Liver (tissue), 9 donors: ENCODE data around the gene POLDIP2. TPM values are rescaled to one million over a fixed set of nuclear protein-coding genes. Genes with fewer than 3 reads are reported as not detected.

Experiments
- DNase-seq: peaks from one replicate; pipeline ENCODE4 v3.0.0-alpha.2; 2017; ENCODE audit warnings: low spot score
- H3K27ac ChIP-seq, 2 donors: one replicate each; pipeline ENCODE4 v1.7.0; 2013; ENCODE audit warnings: inconsistent platforms in 2 of 2, low read length in 2 of 2, control low read depth in 1 of 2, low read depth in 1 of 2, mild to moderate bottlenecking in 1 of 2
- H3K27me3 ChIP-seq, 4 donors: one replicate each; pipeline versions ENCODE4 v1.6.1 to v1.7.0; 2013; ENCODE audit warnings: low read length in 3 of 4, inconsistent platforms in 1 of 4, mild to moderate bottlenecking in 1 of 4, moderate library complexity in 1 of 4; ENCODE audit not compliant: control insufficient read depth in 4 of 4, insufficient read depth in 4 of 4
- H3K36me3 ChIP-seq, 4 donors: one replicate each; pipeline versions ENCODE4 v1.6.1 to v1.7.0; 2013; ENCODE audit warnings: low read length in 3 of 4, mild to moderate bottlenecking in 3 of 4, low read depth in 1 of 4, moderate library complexity in 1 of 4; ENCODE audit not compliant: control insufficient read depth in 4 of 4, insufficient read depth in 3 of 4
- H3K4me1 ChIP-seq, 4 donors: one replicate each; pipeline versions ENCODE4 v1.6.1 to v1.7.0; 2013; ENCODE audit warnings: low read length in 3 of 4, mild to moderate bottlenecking in 3 of 4, moderate library complexity in 1 of 4; ENCODE audit not compliant: control insufficient read depth in 4 of 4, insufficient read depth in 4 of 4
- H3K4me3 ChIP-seq, 3 donors: one replicate each; pipeline versions ENCODE4 v1.6.1 to v1.7.0; 2013; ENCODE audit warnings: low read length in 3 of 3, control low read depth in 1 of 3, low read depth in 1 of 3, mild to moderate bottlenecking in 1 of 3
- H3K9ac ChIP-seq, 2 donors: one replicate each; pipeline ENCODE4 v1.7.0; 2013; ENCODE audit warnings: low read length in 2 of 2, mild to moderate bottlenecking in 2 of 2, moderate library complexity in 2 of 2, control low read depth in 1 of 2, low read depth in 1 of 2
- H3K9me3 ChIP-seq, 4 donors: one replicate each; pipeline versions ENCODE4 v1.6.1 to v1.7.0; 2013; ENCODE audit warnings: low read length in 3 of 4; ENCODE audit not compliant: control insufficient read depth in 4 of 4
- CTCF ChIP-seq: fragments of 150-350 bp; IDR thresholded peaks from 2 replicates; pipeline ENCODE4 v1.5.1; 2017; ENCODE audit warnings: improper control_type of control experiment, low read depth, low read length; ENCODE audit not compliant: missing input control
- EGR1 ChIP-seq, 2 donors: IDR thresholded peaks; 2 replicates each; pipeline ENCODE4 v1.6.1; 2016 to 2018; ENCODE audit warnings: antibody characterized with exemption in 2 of 2, low read depth in 2 of 2
- FOXA2 ChIP-seq: IDR thresholded peaks from 2 replicates; pipeline ENCODE4 v1.6.1; 2016; ENCODE audit warnings: antibody characterized with exemption
- GABPA ChIP-seq, 2 donors: IDR thresholded peaks in 1 of 2; conservative IDR thresholded peaks in 1 of 2; 2 replicates each; pipeline ENCODE4 v1.6.1; 2016; ENCODE audit warnings: antibody characterized with exemption in 2 of 2, mild to moderate bottlenecking in 1 of 2, moderate library complexity in 1 of 2
- HNF4A ChIP-seq, 2 donors: conservative IDR thresholded peaks; 2 replicates each; pipeline ENCODE4 v1.6.1; 2016; ENCODE audit warnings: antibody characterized with exemption in 2 of 2, mild to moderate bottlenecking in 2 of 2
- HNF4G ChIP-seq: IDR thresholded peaks from 2 replicates; pipeline ENCODE4 v1.6.1; 2016; ENCODE audit warnings: antibody characterized with exemption
- JUND ChIP-seq, 2 donors: IDR thresholded peaks; 2 replicates each; pipeline ENCODE4 v1.6.1; 2016; ENCODE audit warnings: antibody characterized with exemption in 2 of 2
- MAX ChIP-seq: IDR thresholded peaks from 2 replicates; pipeline ENCODE4 v1.6.1; 2016; ENCODE audit warnings: antibody characterized with exemption
- NR2F2 ChIP-seq: IDR thresholded peaks from 2 replicates; pipeline ENCODE4 v1.6.1; 2016; ENCODE audit warnings: antibody characterized with exemption
- RAD21 ChIP-seq, 2 donors: IDR thresholded peaks; 2 replicates each; pipeline ENCODE4 v1.6.1; 2016; ENCODE audit warnings: antibody characterized with exemption in 2 of 2, mild to moderate bottlenecking in 2 of 2
- RXRA ChIP-seq, 2 donors: IDR thresholded peaks; 2 replicates each; pipeline ENCODE4 v1.6.1; 2017 to 2018; ENCODE audit warnings: antibody characterized with exemption in 2 of 2, mild to moderate bottlenecking in 1 of 2
- SP1 ChIP-seq: IDR thresholded peaks from 2 replicates; pipeline ENCODE4 v1.6.1; 2018; ENCODE audit warnings: antibody characterized with exemption, mild to moderate bottlenecking
- TAF1 ChIP-seq: conservative IDR thresholded peaks from 2 replicates; pipeline ENCODE4 v1.6.1; 2016; ENCODE audit warnings: antibody characterized with exemption, mild to moderate bottlenecking
- WGBS: extraction: QIAGEN DNeasy Blood & Tissue Kit; methylation state at CpG from one replicate; pipeline ENCODE4 v1.1.7; 2013; 5-methylcytosine and 5-hydroxymethylcytosine counted together
- polyA plus RNA-seq, 2 donors: library from polyadenylated mRNA; stranded (reverse) in 1 of 2; unstranded in 1 of 2; fragments of 200-250 nt in 1 of 2; fragments of >200 nt in 1 of 2; fragmentation: Nextera tagmentation in 1 of 2; extraction: Ambion mirVana in 1 of 2; gene quantifications; one replicate each; pipeline versions ENCODE4 v1.2.1 to v1.2.3, GENCODE V29; 2013 to 2015
- total RNA-seq, 2 donors: library from RNA; depleted of rRNA; stranded (reverse); fragments of >200 nt; gene quantifications; one replicate each; pipeline ENCODE4 v1.2.3, GENCODE V29; 2014
- TF ChIP-seq, protein P1 (sequence below): IDR thresholded peaks from 2 replicates; pipeline ENCODE4 v1.6.1; 2016; ENCODE audit warnings: antibody characterized with exemption, mild to moderate bottlenecking
- TF ChIP-seq, protein P2 (sequence below): IDR thresholded peaks from 2 replicates; pipeline ENCODE4 v1.6.1; 2016; ENCODE audit warnings: antibody characterized with exemption
- TF ChIP-seq, protein P3 (sequence below): IDR thresholded peaks from 2 replicates; pipeline ENCODE4 v1.6.1; 2016; ENCODE audit warnings: antibody characterized with exemption
- donor health status: healthy.
- donor health status: healthy.
- donor health status: healthy.
- donor health status: healthy.
- donor health status: healthy.

Gene POLDIP2
- total and polyA plus RNA-seq, 4 donors: 65.5 to 150 (median 104) TPM

GRCh38 chr17:28404812-28405570 lies 47.7 kb upstream of the POLDIP2 start (continued):
- TF ChIP-seq EGR1 (IDR thresholded peaks at IDR 0.05; ENCODE audit: low read depth in 2 of 2): peak in 1 of 2 donors; percentile 33
- peak; percentile 94 to 95 for TF ChIP-seq HNF4A (conservative IDR thresholded peaks at IDR 0.05)

GRCh38 chr17:28404461-28404811 lies 47.1 kb upstream of the POLDIP2 start:
- Histone ChIP-seq H3K27ac (peak overlapping the region; percentile 33 to 64), H3K36me3 (peaks cover 1 to 31% (median 26%) of the 10 kb centered on the region in 4 donors), H3K9ac (peak overlapping the region in 1 of 2 donors; percentile 6), H3K27me3 (no peaks in the 10 kb centered on the region), H3K9me3 (no peaks in the 10 kb centered on the region), H3K4me3 (peak overlapping the region in 2 of 3 donors; percentile 72 to 80), H3K4me1 (peaks cover 8 to 49% (median 34%) of the 10 kb centered on the region in 4 donors)
- TF ChIP-seq RXRA (IDR thresholded peaks at IDR 0.05) (no peak), GABPA (IDR thresholded peaks at IDR 0.05 in 1 of 2, conservative IDR thresholded peaks at IDR 0.05 in 1 of 2) (no peak), RAD21 (IDR thresholded peaks at IDR 0.05) (no peak), FOXA2 (no peak)
- no peak for DNase-seq
- 69% methylated on average over 5 of the region's 5 CpGs for WGBS

DNA sequence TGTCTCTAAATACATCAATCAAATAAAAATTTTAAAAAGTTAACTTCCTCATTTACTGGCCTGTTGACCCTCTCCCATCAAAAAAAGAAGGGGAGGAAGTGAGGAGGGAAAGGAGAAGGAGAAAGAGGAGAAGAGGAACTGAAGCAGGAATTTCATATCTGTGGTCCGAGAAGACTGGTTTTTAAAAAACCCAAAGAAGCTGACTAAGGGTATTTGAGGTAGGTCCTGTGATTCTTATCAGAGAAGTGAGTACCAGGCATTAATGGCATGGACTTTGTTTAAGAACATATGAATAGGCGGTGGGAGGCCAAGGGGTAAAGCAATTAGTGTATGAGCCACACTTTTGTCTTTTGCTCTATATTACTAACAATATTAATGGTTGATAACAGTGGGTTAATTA lies 46.7 kb upstream of the POLDIP2 start:
- Histone ChIP-seq H3K9ac (no peak overlapping the region), H3K27me3 (no peaks in the 10 kb centered on the region), H3K4me1 (peaks cover 8 to 54% (median 38%) of the 10 kb centered on the region in 4 donors), H3K36me3 (peaks cover 1 to 35% (median 30%) of the 10 kb centered on the region in 4 donors), H3K9me3 (no peaks in the 10 kb centered on the region), H3K4me3 (peak overlapping the region in 1 of 3 donors; percentile 80), H3K27ac (no peak overlapping the region)
- WGBS: 80% methylated on average over 2 of the region's 2 CpGs
- no peak for DNase-seq
- no peak for TF ChIP-seq NR2F2
- TF ChIP-seq SP1: no peak
- TF ChIP-seq, protein P1, sequence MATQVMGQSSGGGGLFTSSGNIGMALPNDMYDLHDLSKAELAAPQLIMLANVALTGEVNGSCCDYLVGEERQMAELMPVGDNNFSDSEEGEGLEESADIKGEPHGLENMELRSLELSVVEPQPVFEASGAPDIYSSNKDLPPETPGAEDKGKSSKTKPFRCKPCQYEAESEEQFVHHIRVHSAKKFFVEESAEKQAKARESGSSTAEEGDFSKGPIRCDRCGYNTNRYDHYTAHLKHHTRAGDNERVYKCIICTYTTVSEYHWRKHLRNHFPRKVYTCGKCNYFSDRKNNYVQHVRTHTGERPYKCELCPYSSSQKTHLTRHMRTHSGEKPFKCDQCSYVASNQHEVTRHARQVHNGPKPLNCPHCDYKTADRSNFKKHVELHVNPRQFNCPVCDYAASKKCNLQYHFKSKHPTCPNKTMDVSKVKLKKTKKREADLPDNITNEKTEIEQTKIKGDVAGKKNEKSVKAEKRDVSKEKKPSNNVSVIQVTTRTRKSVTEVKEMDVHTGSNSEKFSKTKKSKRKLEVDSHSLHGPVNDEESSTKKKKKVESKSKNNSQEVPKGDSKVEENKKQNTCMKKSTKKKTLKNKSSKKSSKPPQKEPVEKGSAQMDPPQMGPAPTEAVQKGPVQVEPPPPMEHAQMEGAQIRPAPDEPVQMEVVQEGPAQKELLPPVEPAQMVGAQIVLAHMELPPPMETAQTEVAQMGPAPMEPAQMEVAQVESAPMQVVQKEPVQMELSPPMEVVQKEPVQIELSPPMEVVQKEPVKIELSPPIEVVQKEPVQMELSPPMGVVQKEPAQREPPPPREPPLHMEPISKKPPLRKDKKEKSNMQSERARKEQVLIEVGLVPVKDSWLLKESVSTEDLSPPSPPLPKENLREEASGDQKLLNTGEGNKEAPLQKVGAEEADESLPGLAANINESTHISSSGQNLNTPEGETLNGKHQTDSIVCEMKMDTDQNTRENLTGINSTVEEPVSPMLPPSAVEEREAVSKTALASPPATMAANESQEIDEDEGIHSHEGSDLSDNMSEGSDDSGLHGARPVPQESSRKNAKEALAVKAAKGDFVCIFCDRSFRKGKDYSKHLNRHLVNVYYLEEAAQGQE: no peak
- TF ChIP-seq HNF4G: no peak
- TF ChIP-seq, protein P2, sequence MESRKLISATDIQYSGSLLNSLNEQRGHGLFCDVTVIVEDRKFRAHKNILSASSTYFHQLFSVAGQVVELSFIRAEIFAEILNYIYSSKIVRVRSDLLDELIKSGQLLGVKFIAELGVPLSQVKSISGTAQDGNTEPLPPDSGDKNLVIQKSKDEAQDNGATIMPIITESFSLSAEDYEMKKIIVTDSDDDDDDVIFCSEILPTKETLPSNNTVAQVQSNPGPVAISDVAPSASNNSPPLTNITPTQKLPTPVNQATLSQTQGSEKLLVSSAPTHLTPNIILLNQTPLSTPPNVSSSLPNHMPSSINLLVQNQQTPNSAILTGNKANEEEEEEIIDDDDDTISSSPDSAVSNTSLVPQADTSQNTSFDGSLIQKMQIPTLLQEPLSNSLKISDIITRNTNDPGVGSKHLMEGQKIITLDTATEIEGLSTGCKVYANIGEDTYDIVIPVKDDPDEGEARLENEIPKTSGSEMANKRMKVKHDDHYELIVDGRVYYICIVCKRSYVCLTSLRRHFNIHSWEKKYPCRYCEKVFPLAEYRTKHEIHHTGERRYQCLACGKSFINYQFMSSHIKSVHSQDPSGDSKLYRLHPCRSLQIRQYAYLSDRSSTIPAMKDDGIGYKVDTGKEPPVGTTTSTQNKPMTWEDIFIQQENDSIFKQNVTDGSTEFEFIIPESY: no peak
- TF ChIP-seq RAD21 (IDR thresholded peaks at IDR 0.05): no peak
- no peak for TF ChIP-seq HNF4A (conservative IDR thresholded peaks at IDR 0.05)
- no peak for TF ChIP-seq CTCF
- TF ChIP-seq GABPA (IDR thresholded peaks at IDR 0.05 in 1 of 2, conservative IDR thresholded peaks at IDR 0.05 in 1 of 2): no peak
- TF ChIP-seq FOXA2: no peak
- TF ChIP-seq, protein P3, sequence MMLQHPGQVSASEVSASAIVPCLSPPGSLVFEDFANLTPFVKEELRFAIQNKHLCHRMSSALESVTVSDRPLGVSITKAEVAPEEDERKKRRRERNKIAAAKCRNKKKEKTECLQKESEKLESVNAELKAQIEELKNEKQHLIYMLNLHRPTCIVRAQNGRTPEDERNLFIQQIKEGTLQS: no peak
- no peak for TF ChIP-seq MAX
- TF ChIP-seq EGR1 (IDR thresholded peaks at IDR 0.05; ENCODE audit: low read depth in 2 of 2): no peak
- TF ChIP-seq RXRA (IDR thresholded peaks at IDR 0.05): no peak
- TF ChIP-seq JUND (IDR thresholded peaks at IDR 0.05): no peak
- TF ChIP-seq TAF1: no peak
